ENCODE results near the gene CENPW.

Gene CENPW

GRCh38 chr6:126339796-126340609 lies at the start of gene CENPW:
TSS of gene CENPW (plus strand) at chr6:126340115. CDS start at chr6:126340274, 159 bp downstream.
- DNase-seq: peak; percentile 82

- DNase-seq: no peak
Observed at GRCh38 chr6:126293891-126294524, 45.9 kb upstream of the CENPW start.

- no peak for DNase-seq
Observed at GRCh38 chr6:126300126-126300525, 39.8 kb upstream of the CENPW start.

GRCh38 chr6:126300735-126301134 lies 39.2 kb upstream of the CENPW start:
- DNase-seq: no peak

- DNase-seq: peak; percentile 3
Observed at GRCh38 chr6:126302191-126302590, 37.7 kb upstream of the CENPW start.

GRCh38 chr6:126307849-126308248 lies 32.1 kb upstream of the CENPW start:
- DNase-seq: no peak

- DNase-seq: no peak
Observed at GRCh38 chr6:126308362-126308761, 31.6 kb upstream of the CENPW start.

GRCh38 chr6:126312013-126312665 lies 27.8 kb upstream of the CENPW start:
- no peak for DNase-seq

- DNase-seq: no peak
Observed at GRCh38 chr6:126313941-126314340, 26.0 kb upstream of the CENPW start.

GRCh38 chr6:126318797-126319196 lies 21.1 kb upstream of the CENPW start:
- no peak for DNase-seq

GRCh38 chr6:126333729-126334128 lies 6.2 kb upstream of the CENPW start:
- DNase-seq: no peak

GRCh38 chr6:126335210-126335609 lies 4.7 kb upstream of the CENPW start:
- DNase-seq: no peak

GRCh38 chr6:126337323-126337722 lies 2.6 kb upstream of the CENPW start:
- DNase-seq: peak; percentile 89

- DNase-seq: no peak
Observed at GRCh38 chr6:126341126-126341525, 1.2 kb downstream of the CENPW start.

GRCh38 chr6:126344181-126344580 lies 4.3 kb downstream of the CENPW start:
- DNase-seq: no peak

- DNase-seq: no peak
Observed at GRCh38 chr6:126351960-126352359, 12.0 kb downstream of the CENPW start.

- no peak for DNase-seq
Observed at GRCh38 chr6:126352514-126352913, 12.6 kb downstream of the CENPW start.

GRCh38 chr6:126356526-126356925 lies 16.6 kb downstream of the CENPW start:
- no peak for DNase-seq

GRCh38 chr6:126359936-126360537 lies 20.1 kb downstream of the CENPW start:
- no peak for DNase-seq

- DNase-seq: no peak
Observed at GRCh38 chr6:126361832-126362440, 22.0 kb downstream of the CENPW start.

GRCh38 chr6:126367849-126368248 lies 27.9 kb downstream of the CENPW start:
- DNase-seq: peak; percentile 3

GRCh38 chr6:126372626-126373025 lies 32.7 kb downstream of the CENPW start:
- DNase-seq: no peak

- no peak for DNase-seq
Observed at GRCh38 chr6:126373344-126373743, 33.4 kb downstream of the CENPW start.

All from suppressor macrophage treated with lipopolysaccharide for 4 hours (primary cell).